ENCODE results near the gene KDR.

Gene KDR

GRCh38 chr4:55092504-55092903 lies 32.9 kb downstream of the KDR start:
- Histone ChIP-seq H3K4me3 (ENCODE audit: low read depth, low read length) (no peak overlapping the region), H3K9ac (ENCODE audit: low read depth, low read length) (no peak overlapping the region), H3K36me3 (ENCODE audit: control insufficient read depth, insufficient read depth, low read length) (peaks cover 52% of the 10 kb centered on the region), H3K27me3 (ENCODE audit: control insufficient read depth, insufficient read depth, low read length) (no peaks in the 10 kb centered on the region), H3K4me1 (ENCODE audit: control insufficient read depth, insufficient read depth, low read length) (no peaks in the 10 kb centered on the region), H3K9me3 (ENCODE audit: control insufficient read depth, insufficient read depth, low read length) (no peaks in the 10 kb centered on the region)

DNA sequence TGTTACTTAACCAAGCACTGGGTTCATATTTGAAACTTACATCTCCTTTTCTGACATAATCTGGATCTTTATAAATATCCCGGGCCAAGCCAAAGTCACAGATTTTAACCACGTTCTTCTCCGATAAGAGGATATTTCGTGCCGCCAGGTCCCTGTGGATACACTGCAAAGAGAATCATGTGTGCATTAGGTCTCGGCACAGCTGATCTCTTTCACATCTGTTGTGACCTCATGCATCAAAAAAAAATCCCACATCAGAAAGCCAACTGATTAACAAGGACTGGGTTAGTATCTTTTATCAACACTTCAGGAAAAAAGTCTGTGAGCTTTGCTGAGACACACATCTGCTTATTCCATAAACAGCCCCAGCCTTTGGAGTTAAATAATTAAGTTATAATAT lies 35.5 kb downstream of the KDR start:
- Histone ChIP-seq H3K9me3 (ENCODE audit: control insufficient read depth, insufficient read depth, low read length) (no peaks in the 10 kb centered on the region), H3K4me3 (ENCODE audit: low read depth, low read length) (no peak overlapping the region), H3K4me1 (ENCODE audit: control insufficient read depth, insufficient read depth, low read length) (no peaks in the 10 kb centered on the region), H3K9ac (ENCODE audit: low read depth, low read length) (no peak overlapping the region), H3K36me3 (ENCODE audit: control insufficient read depth, insufficient read depth, low read length) (peaks cover 52% of the 10 kb centered on the region), H3K27me3 (ENCODE audit: control insufficient read depth, insufficient read depth, low read length) (no peaks in the 10 kb centered on the region)

GRCh38 chr4:55087913-55088260 lies 37.5 kb downstream of the KDR start:
- peaks cover 56% of the 10 kb centered on the region for H3K36me3 ChIP-seq (ENCODE audit: control insufficient read depth, insufficient read depth, low read length)
- no peaks in the 10 kb centered on the region for H3K4me1 ChIP-seq (ENCODE audit: control insufficient read depth, insufficient read depth, low read length)
- no peak overlapping the region for H3K4me3 ChIP-seq (ENCODE audit: low read depth, low read length)
- no peaks in the 10 kb centered on the region for H3K27me3 ChIP-seq (ENCODE audit: control insufficient read depth, insufficient read depth, low read length)
- H3K9ac ChIP-seq (ENCODE audit: low read depth, low read length), result no peak overlapping the region
- no peaks in the 10 kb centered on the region for H3K9me3 ChIP-seq (ENCODE audit: control insufficient read depth, insufficient read depth, low read length)

DNA sequence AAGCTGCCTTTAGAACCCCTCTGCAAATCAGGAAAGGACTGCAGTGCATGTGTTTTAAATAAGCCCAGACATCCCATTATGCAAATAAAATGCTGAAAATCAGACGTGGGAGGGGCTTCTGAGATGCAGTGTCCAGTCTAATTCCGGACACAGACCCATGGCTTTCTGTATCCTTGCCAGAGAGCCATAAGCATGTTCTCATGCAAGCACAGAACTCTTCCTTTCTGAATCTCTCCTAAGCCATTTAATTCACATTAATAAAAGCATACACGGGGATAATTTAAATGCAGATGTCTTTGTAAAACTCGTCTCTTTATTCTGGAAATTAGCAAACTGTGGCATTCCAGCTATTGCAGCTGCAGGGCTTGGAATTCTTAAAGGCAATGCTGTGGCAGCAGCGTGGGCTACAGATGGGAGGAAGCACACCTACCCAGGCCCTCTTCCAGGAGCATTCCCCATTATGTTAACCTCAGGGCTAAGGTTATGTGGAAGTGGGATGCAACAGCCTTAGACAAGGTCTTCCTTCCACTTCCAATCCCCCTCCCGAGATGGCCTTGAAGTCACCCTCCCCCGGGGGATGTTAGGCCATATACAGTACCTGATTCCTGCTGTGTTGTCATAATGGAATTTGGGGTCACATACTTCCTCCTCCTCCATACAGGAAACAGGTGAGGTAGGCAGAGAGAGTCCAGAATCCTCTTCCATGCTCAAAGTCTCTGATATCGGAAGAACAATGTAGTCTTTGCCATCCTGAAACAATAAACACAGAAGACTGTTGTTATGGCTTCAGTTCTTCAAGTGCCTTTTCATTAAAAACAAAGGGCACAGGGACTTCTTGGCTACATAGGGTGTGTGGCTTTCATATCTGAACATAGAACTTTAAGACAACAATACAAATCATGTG lies 38.1 kb downstream of the KDR start:
- Histone ChIP-seq H3K9me3 (ENCODE audit: control insufficient read depth, insufficient read depth, low read length) (no peaks in the 10 kb centered on the region), H3K36me3 (ENCODE audit: control insufficient read depth, insufficient read depth, low read length) (peaks cover 56% of the 10 kb centered on the region), H3K4me1 (ENCODE audit: control insufficient read depth, insufficient read depth, low read length) (no peaks in the 10 kb centered on the region), H3K27me3 (ENCODE audit: control insufficient read depth, insufficient read depth, low read length) (no peaks in the 10 kb centered on the region), H3K9ac (ENCODE audit: low read depth, low read length) (no peak overlapping the region), H3K4me3 (ENCODE audit: low read depth, low read length) (no peak overlapping the region)

DNA sequence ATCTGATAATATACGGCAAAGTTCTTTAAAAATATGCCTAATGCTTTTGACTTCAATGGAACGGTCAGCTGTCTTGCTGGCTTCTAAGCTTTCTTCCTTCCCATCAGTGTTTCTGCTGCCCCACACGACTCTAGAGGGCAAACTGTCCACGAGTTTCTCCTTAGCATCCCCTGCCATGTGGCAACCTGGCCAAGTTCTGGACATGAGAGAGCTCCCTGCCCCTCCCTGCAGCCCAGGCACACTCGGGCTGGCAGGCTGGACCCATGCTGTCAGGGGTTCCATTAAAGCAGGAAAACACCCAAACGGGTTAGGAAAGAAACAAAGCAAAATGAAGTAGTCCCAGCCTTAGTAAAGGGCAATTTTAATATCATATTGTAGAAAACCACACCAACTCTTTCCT lies 38.8 kb downstream of the KDR start:
- Histone ChIP-seq H3K4me3 (ENCODE audit: low read depth, low read length) (no peak overlapping the region), H3K4me1 (ENCODE audit: control insufficient read depth, insufficient read depth, low read length) (no peaks in the 10 kb centered on the region), H3K9ac (ENCODE audit: low read depth, low read length) (no peak overlapping the region), H3K9me3 (ENCODE audit: control insufficient read depth, insufficient read depth, low read length) (no peaks in the 10 kb centered on the region), H3K27me3 (ENCODE audit: control insufficient read depth, insufficient read depth, low read length) (no peaks in the 10 kb centered on the region), H3K36me3 (ENCODE audit: control insufficient read depth, insufficient read depth, low read length) (peaks cover 62% of the 10 kb centered on the region)

GRCh38 chr4:55083735-55084134 lies 41.7 kb downstream of the KDR start:
- Histone ChIP-seq H3K9me3 (ENCODE audit: control insufficient read depth, insufficient read depth, low read length) (no peaks in the 10 kb centered on the region), H3K27me3 (ENCODE audit: control insufficient read depth, insufficient read depth, low read length) (no peaks in the 10 kb centered on the region), H3K9ac (ENCODE audit: low read depth, low read length) (no peak overlapping the region), H3K4me1 (ENCODE audit: control insufficient read depth, insufficient read depth, low read length) (no peaks in the 10 kb centered on the region), H3K36me3 (ENCODE audit: control insufficient read depth, insufficient read depth, low read length) (peaks cover 57% of the 10 kb centered on the region), H3K4me3 (ENCODE audit: low read depth, low read length) (no peak overlapping the region)

- Histone ChIP-seq H3K4me1 (ENCODE audit: control insufficient read depth, insufficient read depth, low read length) (no peaks in the 10 kb centered on the region), H3K9ac (ENCODE audit: low read depth, low read length) (no peak overlapping the region), H3K27me3 (ENCODE audit: control insufficient read depth, insufficient read depth, low read length) (no peaks in the 10 kb centered on the region), H3K9me3 (ENCODE audit: control insufficient read depth, insufficient read depth, low read length) (no peaks in the 10 kb centered on the region), H3K4me3 (ENCODE audit: low read depth, low read length) (no peak overlapping the region), H3K36me3 (ENCODE audit: control insufficient read depth, insufficient read depth, low read length) (peaks cover 51% of the 10 kb centered on the region)
Observed at GRCh38 chr4:55082756-55083155, 42.6 kb downstream of the KDR start.

DNA sequence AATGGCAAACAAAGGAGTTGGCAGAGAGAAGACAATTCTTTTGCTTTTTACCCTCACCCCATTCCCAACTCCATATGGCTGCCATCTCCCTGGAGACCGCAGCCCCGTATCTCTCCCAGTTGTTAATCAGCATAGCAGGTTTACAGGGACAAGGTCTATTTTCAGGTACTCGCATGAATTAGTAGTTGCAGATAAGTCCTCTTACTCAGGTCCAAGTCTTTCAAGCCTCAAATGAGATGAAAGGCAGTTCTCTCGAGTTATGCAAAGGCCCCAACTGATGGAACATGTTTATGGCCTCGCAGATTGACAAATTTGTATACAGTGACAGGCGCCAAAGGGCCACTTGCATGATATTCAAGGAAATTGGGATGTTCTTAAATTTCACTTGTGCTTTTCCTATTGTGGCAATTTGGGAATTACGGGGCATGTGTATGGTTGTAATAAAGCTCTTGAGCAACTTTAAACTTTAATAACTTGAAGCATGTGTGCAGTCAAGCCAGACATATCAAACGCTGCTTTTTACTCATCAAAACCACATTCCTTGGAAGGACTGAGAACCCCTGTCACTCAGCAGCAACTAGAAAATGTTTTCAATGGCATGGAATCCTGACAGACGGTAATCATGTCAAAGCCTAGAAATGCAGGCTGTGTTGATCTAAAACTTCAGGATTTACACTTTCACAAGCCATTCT lies 45.1 kb downstream of the KDR start:
- no peak overlapping the region for H3K9ac ChIP-seq (ENCODE audit: low read depth, low read length)
- no peaks in the 10 kb centered on the region for H3K27me3 ChIP-seq (ENCODE audit: control insufficient read depth, insufficient read depth, low read length)
- H3K36me3 ChIP-seq (ENCODE audit: control insufficient read depth, insufficient read depth, low read length), result peaks cover 29% of the 10 kb centered on the region
- H3K4me1 ChIP-seq (ENCODE audit: control insufficient read depth, insufficient read depth, low read length), result peaks cover 4% of the 10 kb centered on the region
- H3K4me3 ChIP-seq (ENCODE audit: low read depth, low read length), result no peak overlapping the region
- H3K9me3 ChIP-seq (ENCODE audit: control insufficient read depth, insufficient read depth, low read length), result no peaks in the 10 kb centered on the region

GRCh38 chr4:55079451-55080173 lies 45.8 kb downstream of the KDR start:
- Histone ChIP-seq H3K27me3 (ENCODE audit: control insufficient read depth, insufficient read depth, low read length) (no peaks in the 10 kb centered on the region), H3K4me3 (ENCODE audit: low read depth, low read length) (no peak overlapping the region), H3K36me3 (ENCODE audit: control insufficient read depth, insufficient read depth, low read length) (peaks cover 25% of the 10 kb centered on the region), H3K4me1 (ENCODE audit: control insufficient read depth, insufficient read depth, low read length) (peaks cover 4% of the 10 kb centered on the region), H3K9ac (ENCODE audit: low read depth, low read length) (no peak overlapping the region), H3K9me3 (ENCODE audit: control insufficient read depth, insufficient read depth, low read length) (no peaks in the 10 kb centered on the region)

DNA sequence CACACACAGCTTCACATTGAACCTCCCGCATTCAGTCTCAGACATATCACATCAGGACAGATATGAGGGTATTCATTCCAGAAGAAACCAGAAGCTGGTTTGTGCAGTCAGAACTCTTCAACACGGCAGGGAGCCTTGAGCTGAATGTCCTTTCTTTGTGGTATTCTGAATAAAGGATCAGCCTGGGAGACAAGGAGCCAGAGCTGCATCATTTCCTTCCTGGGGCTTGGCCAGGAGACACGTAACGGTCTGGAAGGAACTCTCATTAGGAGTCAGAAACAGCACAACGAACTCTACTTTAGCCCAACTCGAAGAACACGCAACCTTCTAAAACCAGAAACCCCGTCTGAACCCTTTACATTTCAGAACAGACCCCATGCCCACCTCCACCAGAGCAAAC lies 46.4 kb downstream of the KDR start:
- Histone ChIP-seq H3K27me3 (ENCODE audit: control insufficient read depth, insufficient read depth, low read length) (no peaks in the 10 kb centered on the region), H3K9me3 (ENCODE audit: control insufficient read depth, insufficient read depth, low read length) (no peaks in the 10 kb centered on the region), H3K36me3 (ENCODE audit: control insufficient read depth, insufficient read depth, low read length) (peaks cover 25% of the 10 kb centered on the region), H3K4me3 (ENCODE audit: low read depth, low read length) (no peak overlapping the region), H3K9ac (ENCODE audit: low read depth, low read length) (no peak overlapping the region), H3K4me1 (ENCODE audit: control insufficient read depth, insufficient read depth, low read length) (peaks cover 4% of the 10 kb centered on the region)

GRCh38 chr4:55077577-55077976 lies 47.8 kb downstream of the KDR start:
- H3K4me3 ChIP-seq (ENCODE audit: low read depth, low read length), result no peak overlapping the region
- H3K27me3 ChIP-seq (ENCODE audit: control insufficient read depth, insufficient read depth, low read length), result no peaks in the 10 kb centered on the region
- H3K9ac ChIP-seq (ENCODE audit: low read depth, low read length), result no peak overlapping the region
- H3K4me1 ChIP-seq (ENCODE audit: control insufficient read depth, insufficient read depth, low read length), result peaks cover 4% of the 10 kb centered on the region
- no peaks in the 10 kb centered on the region for H3K9me3 ChIP-seq (ENCODE audit: control insufficient read depth, insufficient read depth, low read length)
- H3K36me3 ChIP-seq (ENCODE audit: control insufficient read depth, insufficient read depth, low read length), result peaks cover 16% of the 10 kb centered on the region

All from iPS-15b (cell line).